CD4-positive, alpha-beta T cell treated with Interleukin-6 at 100 ng/mL for 8 hours (primary cell): Measurements from ENCODE around the gene NPC2.
"Not testable (repeated sequence)": the region's sequence is repeated elsewhere in the genome, so short reads cannot be mapped to it uniquely, and the experiment has no call there.

Experiments
- DNase-seq: peaks from one replicate; pipeline ENCODE4 v3.0.0-alpha.2; 2020; ENCODE audit warnings: mixed read lengths, low spot score

NPC2 gene

DNA sequence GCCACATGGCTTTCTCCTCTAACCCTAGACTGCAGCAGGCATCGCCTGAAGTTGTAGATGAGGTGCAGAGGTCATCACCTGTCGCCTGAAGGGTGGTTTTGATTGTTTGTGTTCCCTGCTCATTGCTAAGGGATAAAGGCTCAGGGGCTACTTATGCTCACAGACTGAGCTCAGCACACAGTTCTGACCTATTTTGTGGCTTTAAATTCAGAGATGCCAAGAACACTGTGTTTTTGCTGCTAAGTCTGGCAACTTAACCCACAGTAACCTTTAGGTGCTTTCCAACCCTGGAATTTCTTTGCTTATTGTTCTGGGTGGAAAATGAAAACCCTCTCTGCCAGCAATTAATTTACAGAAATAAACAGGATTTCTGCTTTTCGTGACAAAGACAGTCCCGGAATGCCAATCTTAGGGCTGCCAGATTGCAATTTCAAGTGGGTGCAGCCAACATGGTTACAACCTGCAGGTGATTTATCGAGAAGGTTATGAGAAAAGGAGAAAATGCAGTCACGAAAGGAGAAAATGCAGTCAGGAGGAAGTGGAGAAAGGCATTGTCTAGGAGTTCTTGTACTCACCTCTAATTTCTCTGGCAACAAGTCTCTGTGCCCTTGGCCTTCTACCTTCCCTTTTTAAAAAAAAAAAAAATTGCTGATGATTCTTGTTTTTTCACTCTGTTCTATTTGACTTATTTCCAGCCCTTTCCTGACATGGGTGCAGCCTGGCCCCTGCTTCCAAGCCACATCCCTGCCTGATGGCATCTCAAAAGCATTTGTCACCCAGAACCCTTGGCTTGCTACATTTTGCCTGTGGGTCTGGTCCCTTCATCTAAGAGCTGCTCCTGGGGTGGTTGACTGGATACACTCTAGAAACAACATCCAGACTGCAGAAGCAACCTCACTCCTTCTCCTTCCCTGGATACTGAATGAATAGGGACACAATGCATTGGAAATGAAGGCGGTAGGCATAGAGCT is 23.3 kb downstream of the NPC2 start:
- no peak for DNase-seq

DNA sequence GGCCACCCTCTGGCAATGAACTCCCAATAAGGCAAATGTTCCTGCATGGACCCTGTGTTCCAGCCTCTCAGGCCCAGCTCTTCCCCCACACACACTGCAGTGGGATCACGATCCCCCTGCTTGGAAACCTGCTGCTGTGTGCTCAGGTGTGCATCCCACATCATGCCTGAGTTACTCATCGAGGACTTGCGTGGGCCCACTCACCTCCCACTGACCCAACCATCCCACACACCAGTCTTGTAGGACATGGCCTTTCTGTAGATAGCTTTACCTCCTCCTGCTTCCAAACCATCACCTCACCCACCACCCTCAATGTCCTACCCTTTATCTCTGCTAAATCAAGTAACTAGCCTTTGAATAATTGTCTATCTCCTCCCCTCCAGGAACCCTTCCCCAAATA is 24.6 kb downstream of the NPC2 start:
- no peak for DNase-seq

GRCh38 chr14:74465335-74465734 is 27.8 kb downstream of the NPC2 start:
- no peak for DNase-seq

DNA sequence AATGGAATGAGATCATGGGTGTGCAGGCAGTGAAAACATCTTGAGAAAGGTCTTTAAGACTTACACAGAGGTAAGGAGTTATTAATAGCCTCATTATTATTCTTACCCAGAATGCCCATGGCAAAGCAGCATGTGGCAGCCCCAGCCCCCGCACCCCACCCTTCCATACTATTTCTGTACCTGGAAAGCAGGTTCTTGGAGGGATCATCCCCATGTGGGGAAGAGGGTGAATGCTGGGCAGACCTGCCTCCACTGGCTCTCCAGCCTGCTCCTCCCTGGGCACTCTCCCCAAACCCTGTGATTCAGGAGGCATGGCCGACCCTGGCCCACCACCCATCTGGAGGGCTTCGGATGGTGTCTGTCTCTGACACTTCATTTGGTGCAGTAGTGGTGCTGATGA is 28.3 kb downstream of the NPC2 start:
- no peak for DNase-seq

GRCh38 chr14:74463697-74464096 is 29.4 kb downstream of the NPC2 start:
- DNase-seq = no peak

- DNase-seq = no peak
These were observed 30.1 kb downstream of the NPC2 start for GRCh38 chr14:74462993-74463392.

DNA sequence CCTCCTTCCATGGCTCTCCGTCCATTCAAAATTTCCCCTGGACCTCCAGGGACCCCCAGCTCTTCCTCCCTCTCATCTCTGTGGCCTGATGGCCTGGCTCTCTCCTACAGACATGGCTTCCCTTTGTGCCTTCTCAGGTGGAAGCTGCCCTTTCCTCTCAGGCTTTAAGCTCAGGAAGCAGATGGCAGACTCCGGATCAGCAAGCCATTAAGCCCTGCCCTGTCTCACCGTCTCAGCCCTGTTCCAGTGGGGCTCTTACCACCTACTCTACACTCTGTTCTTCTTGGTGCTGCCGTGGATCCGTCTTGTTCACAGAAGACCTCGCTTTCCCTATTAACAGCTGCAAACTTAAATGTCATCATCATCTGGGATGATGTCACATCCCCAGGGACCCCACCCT is 33.1 kb downstream of the NPC2 start:
- DNase-seq = no peak

DNA sequence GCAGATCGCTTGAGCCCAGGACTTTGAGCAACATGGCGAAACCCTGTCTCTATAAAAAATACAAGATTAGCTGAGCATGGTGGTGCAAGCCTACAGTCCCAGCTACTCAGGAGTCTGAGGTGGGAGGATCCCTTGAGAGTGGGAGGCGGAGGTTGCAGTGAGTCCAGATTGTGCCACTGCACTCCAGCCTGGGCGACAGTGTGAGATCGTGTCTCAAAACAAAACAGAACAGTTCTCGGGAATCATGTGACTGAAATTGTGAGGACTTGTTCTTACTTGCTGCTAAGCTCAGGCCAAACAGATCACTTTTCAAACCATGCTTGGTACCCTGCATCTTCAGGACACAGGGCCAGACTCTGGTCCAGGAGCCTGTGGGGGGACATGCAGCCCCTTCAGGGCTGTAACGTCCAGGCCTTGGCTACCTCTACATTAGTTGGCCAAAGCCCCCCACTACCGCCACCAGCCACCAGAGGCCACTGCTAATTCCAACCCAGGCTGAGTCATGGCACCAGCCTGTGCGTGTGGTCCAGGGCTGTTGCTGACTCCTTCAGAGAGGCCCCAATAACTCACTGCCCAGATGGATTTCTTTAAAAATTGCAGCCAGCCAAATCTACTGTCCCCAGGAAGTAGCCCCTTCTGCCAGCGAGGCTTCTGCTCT is 33.7 kb downstream of the NPC2 start:
- no peak for DNase-seq

DNA sequence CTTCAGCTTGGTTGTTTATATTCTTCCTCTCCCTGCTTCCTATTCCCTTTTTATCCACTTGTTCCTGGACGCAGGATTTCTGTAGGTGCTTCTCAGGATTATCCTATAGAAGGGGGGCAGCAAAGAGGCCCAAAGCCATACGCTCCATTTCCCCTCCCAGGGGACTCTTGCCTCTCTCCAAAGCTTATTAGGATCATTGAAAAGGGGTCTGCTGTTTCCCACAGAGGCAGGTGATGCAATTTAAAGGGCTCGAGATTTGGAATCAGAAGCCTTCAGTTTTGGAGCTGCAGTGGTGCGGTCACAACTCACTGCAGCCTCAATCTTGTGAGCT is 35.6 kb downstream of the NPC2 start:
- no peak for DNase-seq

DNA sequence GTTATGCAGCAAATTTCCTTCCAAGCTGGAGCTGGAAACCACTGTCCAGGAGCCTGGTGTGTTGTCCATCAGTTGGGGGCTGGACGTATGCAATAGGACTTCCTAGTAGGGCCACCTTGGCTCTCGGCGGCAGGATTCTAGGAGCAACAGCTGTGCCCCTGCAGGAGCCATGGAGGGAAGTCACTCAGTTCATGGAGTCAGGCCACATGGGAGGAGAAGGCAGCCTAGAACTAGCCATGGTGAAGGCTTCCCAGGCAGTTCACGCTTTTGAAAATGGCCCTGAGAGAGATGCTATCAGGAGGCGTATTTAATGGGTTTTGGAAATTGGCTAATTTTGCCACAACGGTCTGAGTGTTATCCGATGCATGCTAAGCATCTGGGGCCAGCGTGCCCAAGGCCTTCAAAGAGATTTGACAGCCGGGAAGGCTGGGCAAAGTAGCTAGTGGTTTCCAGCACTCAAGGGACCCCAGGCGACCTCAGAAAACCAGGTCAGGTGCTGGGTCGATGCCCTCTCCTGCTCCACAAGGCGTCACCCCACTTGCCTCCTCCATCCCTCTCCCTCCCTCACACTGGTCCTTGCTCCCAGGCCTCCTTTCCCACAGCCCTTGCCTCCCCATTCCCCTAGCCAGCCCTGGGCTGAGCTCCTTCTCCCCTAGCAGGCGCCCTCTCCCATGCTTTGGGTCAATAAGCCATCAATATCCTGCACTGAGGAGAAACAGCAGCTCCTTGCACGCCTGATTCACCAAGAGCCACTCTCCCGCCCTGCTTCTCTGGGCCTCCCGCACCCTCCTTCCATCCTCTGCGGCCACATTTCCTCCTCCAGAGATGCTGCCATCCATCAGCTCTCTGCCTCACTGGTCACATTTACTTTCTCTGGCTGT is 36.2 kb downstream of the NPC2 start:
- DNase-seq = no peak

DNA sequence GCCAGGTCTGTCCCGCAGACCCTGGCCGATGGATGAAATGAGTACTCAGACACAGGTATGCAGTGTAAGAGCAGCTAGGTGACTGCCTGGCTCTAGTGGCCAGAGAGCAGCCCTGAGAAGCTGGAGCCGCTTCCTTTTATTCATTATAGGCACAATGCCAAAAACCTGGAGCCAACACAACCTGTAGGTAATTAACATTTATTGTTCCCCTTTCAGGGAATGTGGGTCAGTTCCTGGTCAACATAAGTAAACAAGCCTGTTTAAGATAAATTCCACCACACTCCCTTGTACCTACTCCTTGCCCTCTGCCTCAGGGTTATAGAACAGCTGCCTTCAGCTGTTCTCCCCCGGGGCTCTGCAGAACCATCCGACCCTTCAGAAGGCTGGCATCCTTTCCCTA is 38.7 kb downstream of the NPC2 start:
- DNase-seq = not testable (repeated sequence)

- no peak for DNase-seq
These were observed 48.2 kb downstream of the NPC2 start for GRCh38 chr14:74444866-74445265.

- DNase-seq = no peak
These were observed 50.3 kb downstream of the NPC2 start for GRCh38 chr14:74442757-74443156.

DNA sequence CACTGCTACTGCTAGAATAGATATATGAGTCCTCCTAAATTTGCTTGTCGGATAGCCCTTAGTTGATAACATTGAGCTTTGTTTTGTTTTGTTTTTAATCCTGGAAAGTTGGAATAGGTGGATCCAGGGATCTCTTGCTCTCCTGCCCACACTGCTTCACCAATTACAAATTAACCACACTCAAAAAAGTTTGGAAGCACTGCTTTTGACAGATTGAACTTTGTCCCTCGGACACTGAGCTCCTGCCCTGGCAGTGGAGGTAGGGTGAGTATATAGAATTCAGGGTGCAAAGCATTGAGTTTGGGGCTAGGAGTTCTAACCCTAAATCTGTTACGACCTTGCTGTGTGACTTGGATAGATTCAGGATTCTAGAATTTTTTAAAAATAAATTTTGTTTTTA is 52.0 kb downstream of the NPC2 start:
- no peak for DNase-seq

- no peak for DNase-seq
These were observed 54.7 kb downstream of the NPC2 start for GRCh38 chr14:74438351-74438915.

DNA sequence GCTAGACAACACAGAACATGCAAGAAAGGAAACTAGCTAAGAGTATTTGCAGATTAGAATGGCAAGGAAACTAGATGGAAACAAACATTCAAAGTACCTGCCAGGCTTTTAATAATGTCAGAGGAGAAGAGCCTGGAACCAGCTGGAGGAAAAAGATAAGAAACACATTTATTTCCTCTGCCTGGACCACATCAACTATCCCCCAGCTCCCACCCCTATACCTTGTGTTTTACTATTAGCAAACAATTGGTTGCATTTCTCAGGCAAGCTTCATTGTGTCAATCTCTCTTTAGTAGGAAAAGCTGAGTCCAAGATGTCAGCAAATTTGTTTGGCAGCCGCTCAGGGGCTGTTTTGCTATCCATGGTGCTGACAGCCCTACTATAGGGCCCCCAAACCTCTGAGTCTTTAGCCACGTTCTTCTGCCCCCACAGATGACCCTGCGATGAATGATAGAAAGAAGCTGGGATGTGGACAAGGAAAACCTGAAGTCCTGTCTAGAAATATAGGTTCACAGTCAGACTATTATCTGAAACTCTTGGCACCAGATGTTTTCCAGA is 55.5 kb downstream of the NPC2 start:
- no peak for DNase-seq

GRCh38 chr14:74434294-74434693 is 58.8 kb downstream of the NPC2 start:
- no peak for DNase-seq

DNA sequence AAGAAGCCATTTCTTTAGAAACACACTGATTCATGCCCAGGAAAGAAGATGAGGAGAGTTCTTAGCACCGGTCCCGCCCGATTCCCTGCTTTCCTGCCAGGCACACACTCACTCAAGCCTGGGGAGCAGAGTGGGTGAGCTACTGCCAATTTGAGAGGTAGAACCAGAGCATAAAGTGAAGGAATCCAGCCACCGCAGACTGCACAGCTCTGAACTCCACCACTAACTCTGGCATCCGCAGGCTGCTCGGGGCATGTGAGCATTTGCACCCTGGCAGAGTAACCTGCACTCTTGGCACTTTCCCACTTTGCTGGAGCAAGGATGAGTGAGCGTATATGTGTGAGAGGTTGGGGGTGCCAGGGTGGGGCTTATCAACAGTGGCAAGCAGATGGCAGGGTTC is 63.1 kb downstream of the NPC2 start:
- DNase-seq = no peak
